HG02678 (cell line): ENCODE data around the gene MFSD6L.

Experiments used
- ATAC-seq: cut with Tn5 transposase; IDR thresholded peaks from one replicate; pipeline ENCODE4 v1.9.1; 2021; ENCODE audit warnings: mild to moderate bottlenecking, moderate library complexity; ENCODE audit not compliant: unreplicated experiment

Gene MFSD6L

DNA sequence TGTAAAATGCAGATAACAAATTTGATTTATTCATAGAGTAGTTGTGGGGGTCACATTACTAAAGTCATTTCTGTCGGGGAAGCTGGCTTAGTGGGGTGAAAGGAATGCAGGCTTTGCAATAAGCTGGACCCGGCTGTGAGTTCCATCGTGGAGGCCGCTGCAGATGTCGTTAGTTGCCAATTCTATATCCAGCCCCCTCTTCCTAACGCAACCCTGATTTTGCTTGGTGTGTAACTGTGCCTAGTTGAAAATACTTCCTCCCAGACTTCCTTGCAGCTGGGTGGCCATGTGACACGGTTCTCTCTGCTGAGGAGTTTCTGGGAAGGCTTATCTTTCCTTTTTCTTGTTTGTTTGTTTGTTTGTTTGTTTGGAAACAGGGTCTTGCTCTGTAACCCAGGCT lies 4.5 kb downstream of the MFSD6L start:
- no peak for ATAC-seq

DNA sequence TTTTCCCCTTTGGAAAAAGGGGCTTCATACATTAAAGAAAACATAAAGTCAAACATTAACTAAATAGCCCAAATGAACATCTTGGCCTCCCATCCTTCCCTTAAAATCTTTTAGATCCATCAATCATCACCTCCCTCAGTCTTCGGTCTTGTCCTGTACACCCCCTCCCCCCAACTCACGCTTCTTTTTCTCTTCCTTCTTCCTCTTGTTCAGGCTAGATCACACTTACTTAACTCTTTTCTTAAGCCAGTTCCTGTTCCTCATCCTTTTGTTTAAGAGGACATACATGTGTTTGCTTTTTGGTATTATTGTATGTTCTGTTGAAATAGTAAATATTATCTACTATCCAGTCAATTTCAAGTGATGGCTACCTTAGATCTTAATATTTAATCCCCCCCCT lies 5.5 kb downstream of the MFSD6L start:
- no peak for ATAC-seq

- ATAC-seq = no peak
Observed at GRCh38 chr17:8792646-8793045, 6.5 kb downstream of the MFSD6L start.

GRCh38 chr17:8791910-8792270 lies 7.3 kb downstream of the MFSD6L start:
- no peak for ATAC-seq

DNA sequence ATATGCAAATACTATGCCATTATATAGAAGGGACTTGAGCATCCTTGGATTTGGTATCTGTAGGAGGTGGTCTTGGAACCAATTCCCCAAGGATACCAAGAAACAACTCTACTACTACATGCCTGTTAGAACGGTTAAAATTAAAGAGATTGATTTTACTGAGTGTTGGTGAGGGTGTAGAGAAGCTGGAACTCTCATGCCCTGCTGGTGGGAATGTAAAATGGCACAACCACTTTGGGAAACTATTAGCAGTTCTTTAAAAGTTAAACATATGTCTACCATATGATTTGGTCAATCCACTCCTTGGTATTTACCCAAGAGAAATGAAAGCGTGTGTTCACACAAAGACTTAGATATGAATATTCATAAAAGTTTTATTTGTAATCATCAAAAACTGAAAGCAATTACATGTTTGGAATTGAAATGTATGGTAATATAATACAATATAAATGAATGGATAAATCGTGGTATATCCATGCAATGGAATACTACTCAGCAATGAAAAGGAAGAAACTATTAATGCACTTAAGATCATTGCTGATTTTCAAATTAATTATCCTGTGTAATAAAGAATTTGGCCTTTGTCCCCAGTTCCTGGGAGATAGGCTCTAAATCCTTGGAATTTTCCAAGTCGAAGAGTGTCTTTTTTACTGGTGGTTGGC lies 7.8 kb downstream of the MFSD6L start:
- no peak for ATAC-seq

- ATAC-seq = no peak
Observed at GRCh38 chr17:8789743-8790142, 9.4 kb downstream of the MFSD6L start.

DNA sequence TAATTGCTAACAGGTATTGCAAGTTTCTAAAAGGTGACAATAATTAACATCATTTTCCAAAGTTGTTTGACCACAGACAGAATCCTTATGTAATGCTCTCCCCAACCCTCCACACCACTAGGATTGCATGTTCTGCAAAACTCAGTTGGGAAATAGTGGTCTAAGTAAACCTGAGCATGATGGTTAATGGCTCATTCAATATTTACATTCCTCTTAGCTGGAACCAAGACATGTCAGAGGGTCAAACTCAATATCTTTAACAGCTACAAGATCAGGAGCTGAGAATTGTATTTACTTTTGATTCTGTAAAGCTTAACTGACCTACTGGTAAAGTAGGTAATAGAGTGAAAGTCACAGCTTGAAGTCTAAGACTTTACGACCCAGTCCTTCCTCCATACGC lies 10.2 kb downstream of the MFSD6L start:
- ATAC-seq = no peak

- ATAC-seq = no peak
Observed at GRCh38 chr17:8785547-8786413, 13.4 kb downstream of the MFSD6L start.

GRCh38 chr17:8782176-8782575 lies 17.0 kb downstream of the MFSD6L start:
- no peak for ATAC-seq

DNA sequence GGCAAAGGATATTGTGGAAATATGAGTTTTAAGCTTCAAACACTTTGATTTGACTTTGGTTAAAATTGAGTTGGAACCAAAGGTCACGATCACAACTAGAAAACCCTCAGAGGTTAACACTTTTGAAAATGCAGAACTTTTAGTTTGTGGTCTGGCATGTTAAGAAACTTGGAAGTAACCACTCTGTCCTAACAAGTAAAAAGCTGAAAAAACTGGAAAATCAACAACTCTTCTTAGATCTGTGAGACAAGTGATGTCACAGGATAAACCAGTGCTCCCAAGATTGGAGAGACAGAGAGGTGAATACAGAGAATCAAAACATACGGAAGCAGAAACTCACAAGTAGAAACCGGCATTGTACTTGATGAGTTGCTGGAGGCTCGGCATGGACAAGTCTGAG lies 17.4 kb downstream of the MFSD6L start:
- no peak for ATAC-seq

DNA sequence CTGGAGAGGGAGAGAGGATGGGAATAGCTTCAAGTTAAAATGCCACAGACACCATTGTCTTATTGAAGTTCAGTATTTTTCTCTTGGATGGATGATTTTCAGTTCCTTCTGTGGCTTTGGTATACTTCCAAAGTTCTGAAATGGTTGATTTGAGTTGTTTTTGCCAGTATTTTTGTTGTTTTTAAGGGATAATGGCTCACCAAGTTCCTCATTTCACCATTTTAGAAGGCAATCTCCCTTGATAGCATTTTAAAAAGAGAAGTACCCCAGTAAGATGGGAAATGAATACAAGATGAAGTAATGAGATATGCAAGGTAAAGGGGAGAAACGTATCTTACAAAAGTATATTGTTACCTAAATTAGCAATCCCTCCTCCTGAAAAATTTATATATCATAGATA lies 22.3 kb downstream of the MFSD6L start:
- no peak for ATAC-seq

- no peak for ATAC-seq
Observed at GRCh38 chr17:8776248-8776647, 22.9 kb downstream of the MFSD6L start.

DNA sequence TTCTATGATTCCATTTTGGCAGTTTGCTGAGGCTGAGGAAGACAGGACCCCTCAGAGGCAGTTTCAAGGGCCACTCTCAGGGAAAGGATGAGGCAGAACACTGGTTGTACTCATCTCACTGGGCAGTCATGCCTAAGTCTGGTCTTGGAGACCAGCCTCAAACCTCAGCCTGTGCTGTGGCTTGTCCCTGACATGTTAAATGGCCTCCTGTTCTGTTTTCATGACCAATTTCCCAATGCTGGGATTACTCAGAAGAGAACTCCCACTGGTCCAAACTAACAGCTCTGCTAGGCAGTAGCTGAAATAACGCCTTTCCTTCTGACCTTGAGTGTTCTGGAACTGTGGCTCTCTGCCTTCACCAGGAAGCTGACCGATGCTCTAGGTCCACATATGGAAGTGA lies 32.4 kb downstream of the MFSD6L start:
- ATAC-seq = no peak

DNA sequence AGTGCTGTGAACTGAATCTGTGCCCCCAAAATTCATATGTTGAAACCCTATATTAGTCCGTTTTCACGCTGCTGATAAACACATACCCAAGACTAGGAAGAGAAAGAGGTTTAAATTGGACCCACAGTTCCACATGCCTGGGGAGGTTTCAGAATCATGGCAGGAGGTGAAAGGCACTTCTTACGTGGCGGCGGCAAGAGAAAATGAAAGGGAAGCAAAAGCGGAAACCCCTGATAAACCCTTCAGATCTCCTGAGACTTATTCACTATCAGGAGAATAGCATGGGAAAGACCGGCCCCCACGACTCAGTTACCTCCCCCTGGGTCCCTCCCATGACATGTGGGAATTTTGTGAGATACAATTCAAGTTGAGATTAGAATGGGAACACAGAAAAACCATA lies 37.2 kb downstream of the MFSD6L start:
- ATAC-seq = no peak

DNA sequence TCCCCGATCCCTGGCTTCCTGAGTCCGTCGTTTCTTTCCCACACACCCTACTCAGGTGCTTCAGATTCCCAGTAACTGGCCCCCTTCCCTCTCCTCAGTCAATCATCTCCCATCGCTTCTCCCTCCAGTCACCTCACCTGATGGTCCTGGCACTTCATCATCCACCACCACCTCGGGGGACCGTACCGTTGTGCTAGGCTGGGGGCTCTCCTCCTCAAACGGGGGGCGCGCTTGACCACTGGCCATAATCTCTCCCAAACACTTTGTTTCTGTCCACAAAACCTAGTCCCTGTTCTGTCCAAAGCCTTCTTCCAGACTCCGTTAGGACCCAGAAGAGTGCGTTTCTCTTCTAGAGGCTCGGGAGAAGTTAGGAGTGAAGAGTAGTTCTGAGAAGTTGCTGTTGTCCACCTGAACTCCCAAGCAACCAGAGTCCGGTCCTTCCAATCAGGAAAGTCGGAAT lies 41.0 kb downstream of the MFSD6L start, which contains the start of gene SPDYE4:
Gene SPDYE4 (minus strand): TSS at position 410 of the 460 bp plus-strand sequence. CDS start 164 bp downstream, at position 246.
- ATAC-seq = no peak

GRCh38 chr17:8757189-8757588 lies 42.0 kb downstream of the MFSD6L start:
- no peak for ATAC-seq

GRCh38 chr17:8755590-8756255 lies 43.4 kb downstream of the MFSD6L start:
- ATAC-seq = no peak

- ATAC-seq = no peak
Observed at GRCh38 chr17:8754890-8755289, 44.3 kb downstream of the MFSD6L start.

GRCh38 chr17:8753976-8754440 lies 45.2 kb downstream of the MFSD6L start:
- ATAC-seq = no peak

GRCh38 chr17:8753136-8753975 lies 45.8 kb downstream of the MFSD6L start:
- ATAC-seq = no peak

GRCh38 chr17:8749616-8750015 lies 49.5 kb downstream of the MFSD6L start:
- ATAC-seq = no peak
